Tibial nerve (tissue), 3 donors: ENCODE measurements around the gene ABI2.

Experiments
- CTCF ChIP-seq, 5 experiments: fragments of 200-600 bp in 3 of 5; fragments of 450-650 bp in 2 of 5; sonication (generic) in 3 of 5; IDR thresholded peaks; one replicate each; pipeline ENCODE4 v1.5.1; 2016 to 2019; ENCODE audit warnings: antibody characterized with exemption in 5 of 5, mild to moderate bottlenecking in 3 of 5, moderate library complexity in 2 of 5
- POLR2A ChIP-seq, 2 donors: fragments of 450-650 bp; IDR thresholded peaks; one replicate each; pipeline ENCODE4 v1.6.1; 2017; ENCODE audit warnings: antibody characterized with exemption in 2 of 2, mild to moderate bottlenecking in 2 of 2, moderate library complexity in 2 of 2

- no peak for TF ChIP-seq CTCF (IDR thresholded peaks at IDR 0.05)
- TF ChIP-seq POLR2A (IDR thresholded peaks at IDR 0.05): no peak
These were observed 24.5 kb downstream of the ABI2 start for GRCh38 chr2:203352604-203353255.
